Heart left ventricle (tissue), 13 donors: ENCODE data around the gene TBC1D20.

Source experiments
- CTCF ChIP-seq, 12 donors: fragments of 200-600 bp; sonication (generic) in 4 of 12; IDR thresholded peaks; one replicate each; pipeline versions ENCODE4 v1.5.0 to v1.8.0; 2018 to 2022; ENCODE audit warnings: antibody characterized with exemption in 12 of 12, mild to moderate bottlenecking in 5 of 12
- POLR2A ChIP-seq, 2 donors: fragments of 450-650 bp; IDR thresholded peaks; one replicate each; pipeline ENCODE4 v1.6.1; 2017; ENCODE audit warnings: antibody characterized with exemption in 2 of 2, mild to moderate bottlenecking in 2 of 2, moderate library complexity in 2 of 2
- donor health status: ischemic (EF 13 %, LVEDD 7.1; RV severe dilation, severe dysfunction).
- donor health status: DM: no; HTN: yes; CAD: no.
- donor health status: DM: no; HTN: no; CAD: no.
- donor health status: ischemic (EF 25% LVEDD 6.9; RV normal size, moderate dysfunction).
- donor health status: ischemic (EF 25% LVEDD 5.7; RV mildly dilated, moderate dysfunction).
- donor health status: ischemic (EF 35%, LVEDD 5.7; RV mildly dilated, moderate dysfunction).
- donor health status: nonischemic (EF 11% LVEDD 7.7; RV severe dilation, severe dysfunction).
- donor health status: DM: yes; HTN: yes; CAD: no.
- donor health status: PGD.
- donor health status: ischemic (EF 29% LVEDD 5.4; RV normal size, mild dysfunction).
- donor health status: nonischemic (EF 23%, LVEDD 6.1; RV moderate dilation, normal function).

- TF ChIP-seq POLR2A (IDR thresholded peaks at IDR 0.05) (no peak), CTCF (IDR thresholded peaks at IDR 0.05) (no peak)
Measured at GRCh38 chr20:391041-391711, 71.2 kb downstream of the TBC1D20 start.
